Mesendoderm (in vitro differentiated cells): ENCODE results near the gene PAQR8.

Experiments
- DNase-seq: peaks from one replicate; pipeline ENCODE4 v3.0.0; 2013
- H2AK5ac ChIP-seq: 2 replicates; pipeline ENCODE4 v1.6.1; 2013; ENCODE audit warnings: low read length, inconsistent platforms
- H2BK120ac ChIP-seq: 2 replicates; pipeline ENCODE4 v1.6.1; 2013; ENCODE audit warnings: low read depth, mild to moderate bottlenecking, low read length, moderate library complexity, mixed read lengths
- H2BK15ac ChIP-seq: replicated peaks from 2 replicates; pipeline ENCODE4 v1.6.1; 2013; ENCODE audit warnings: low read depth, mild to moderate bottlenecking, moderate library complexity
- H2BK5ac ChIP-seq: 2 replicates; pipeline ENCODE4 v1.6.1; 2013; ENCODE audit warnings: low read length, inconsistent platforms
- H3K18ac ChIP-seq: 2 replicates; pipeline ENCODE4 v1.6.1; 2013; ENCODE audit warnings: mild to moderate bottlenecking, low read length, mixed read lengths
- H3K23ac ChIP-seq: one replicate; pipeline ENCODE4 v1.6.1; 2013; ENCODE audit warnings: low read length
- H3K27ac ChIP-seq: 2 replicates; pipeline ENCODE4 v1.5.1; 2013; ENCODE audit warnings: low read depth, mild to moderate bottlenecking, inconsistent platforms, low read length, moderate library complexity
- H3K27me3 ChIP-seq: 2 replicates; pipeline ENCODE4 v1.6.1; 2013; ENCODE audit warnings: low read length, control low read depth, mild to moderate bottlenecking, inconsistent platforms; ENCODE audit not compliant: insufficient read depth, poor library complexity
- H3K36me3 ChIP-seq: 2 replicates; pipeline ENCODE4 v1.6.1; 2013; ENCODE audit warnings: low read length, inconsistent platforms; ENCODE audit not compliant: control insufficient read depth, insufficient read depth
- H3K4ac ChIP-seq: one replicate; pipeline ENCODE4 v1.6.1; 2013; ENCODE audit warnings: low read depth, mild to moderate bottlenecking, low read length, moderate library complexity
- H3K4me1 ChIP-seq: 2 replicates; pipeline ENCODE4 v1.6.1; 2013; ENCODE audit warnings: low read depth, low read length, inconsistent platforms; ENCODE audit not compliant: control insufficient read depth
- H3K4me2 ChIP-seq: 2 replicates; pipeline ENCODE4 v1.6.1; 2013; ENCODE audit warnings: low read length
- H3K4me3 ChIP-seq: 2 replicates; pipeline ENCODE4 v1.5.1; 2013; ENCODE audit warnings: mild to moderate bottlenecking, low read length
- H3K56ac ChIP-seq: one replicate; pipeline ENCODE4 v1.6.1; 2013; ENCODE audit warnings: low read length
- H3K79me1 ChIP-seq: 2 replicates; pipeline ENCODE4 v1.6.1; 2013; ENCODE audit warnings: low read length, inconsistent platforms
- H3K79me2 ChIP-seq: 2 replicates; pipeline ENCODE4 v1.6.1; 2013; ENCODE audit warnings: mild to moderate bottlenecking, low read length; ENCODE audit not compliant: control insufficient read depth, insufficient read depth
- H3K9ac ChIP-seq: 2 replicates; pipeline ENCODE4 v1.6.1; 2013; ENCODE audit warnings: low read length, inconsistent platforms
- H4K5ac ChIP-seq: one replicate; pipeline ENCODE4 v1.6.1; 2013; ENCODE audit warnings: low read length
- H4K8ac ChIP-seq: one replicate; pipeline ENCODE4 v1.6.1; 2013; ENCODE audit warnings: low read depth, mild to moderate bottlenecking, control low read depth, low read length, moderate library complexity
- WGBS: extraction: QIAGEN DNeasy Blood & Tissue Kit; methylation state at CpG from one replicate; pipeline ENCODE4 v1.1.7; 2013; ENCODE audit warnings: low lambda C conversion rate, missing lambda C conversion rate; ENCODE audit not compliant: insufficient coverage; ENCODE audit errors: extremely low coverage; 5-methylcytosine and 5-hydroxymethylcytosine counted together

The PAQR8 gene

DNA sequence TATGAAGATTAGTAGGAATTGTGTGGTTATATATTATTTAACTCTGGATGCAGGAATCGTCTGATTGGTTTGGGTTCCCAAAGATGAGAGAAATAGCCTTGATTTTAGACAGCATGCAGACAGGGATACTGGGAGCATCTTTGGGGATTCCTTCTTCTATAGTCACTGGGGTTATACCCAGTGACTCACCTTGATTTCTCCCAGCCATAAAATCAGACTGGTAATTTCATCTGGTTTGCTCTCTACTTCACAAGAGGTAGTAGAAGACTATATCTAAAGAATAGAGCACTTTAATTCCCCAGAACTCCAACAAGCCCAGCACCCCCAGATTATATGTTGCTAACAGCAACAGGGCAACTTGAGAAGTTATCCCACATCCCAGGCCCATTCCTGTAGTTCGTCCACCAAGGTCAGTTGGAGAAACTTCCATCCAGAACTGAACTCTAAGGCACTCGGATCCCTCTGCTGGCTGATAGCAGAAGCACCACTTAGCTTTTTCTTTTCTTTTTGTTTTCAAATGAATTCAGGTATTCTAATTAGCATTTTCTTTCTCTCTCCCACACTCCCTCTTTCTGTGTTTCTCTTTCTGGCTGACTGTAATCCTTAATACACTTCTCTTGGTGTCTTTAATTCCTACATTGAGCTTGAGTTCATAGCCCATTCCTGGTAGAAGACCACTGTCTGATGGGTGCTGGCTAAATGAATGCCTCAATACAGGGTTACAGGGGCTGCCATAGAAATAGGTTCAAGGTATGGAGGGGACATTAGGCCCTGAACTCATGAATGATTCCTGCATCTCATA lies 37.8 kb downstream of the PAQR8 start:
- Histone ChIP-seq H3K27ac (no peak overlapping the region), H2AK5ac (no peak overlapping the region), H3K4me3 (no peak overlapping the region), H3K4me1 (no peaks in the 10 kb centered on the region), H3K23ac (no peak overlapping the region), H3K36me3 (no peaks in the 10 kb centered on the region), H3K27me3 (no peaks in the 10 kb centered on the region), H2BK5ac (no peak overlapping the region), H3K4ac (no peak overlapping the region), H3K4me2 (no peak overlapping the region), H3K56ac (no peak overlapping the region), H3K18ac (no peak overlapping the region), H3K9ac (no peak overlapping the region), H2BK120ac (no peak overlapping the region), H4K8ac (no peak overlapping the region), H3K79me1 (no peaks in the 10 kb centered on the region), H2BK15ac (no peak overlapping the region), H4K5ac (no peak overlapping the region), H3K79me2 (no peaks in the 10 kb centered on the region)
- DNase-seq, result peak; percentile 78
- WGBS, result 100% methylated on average over 1 of the region's 3 CpGs

DNA sequence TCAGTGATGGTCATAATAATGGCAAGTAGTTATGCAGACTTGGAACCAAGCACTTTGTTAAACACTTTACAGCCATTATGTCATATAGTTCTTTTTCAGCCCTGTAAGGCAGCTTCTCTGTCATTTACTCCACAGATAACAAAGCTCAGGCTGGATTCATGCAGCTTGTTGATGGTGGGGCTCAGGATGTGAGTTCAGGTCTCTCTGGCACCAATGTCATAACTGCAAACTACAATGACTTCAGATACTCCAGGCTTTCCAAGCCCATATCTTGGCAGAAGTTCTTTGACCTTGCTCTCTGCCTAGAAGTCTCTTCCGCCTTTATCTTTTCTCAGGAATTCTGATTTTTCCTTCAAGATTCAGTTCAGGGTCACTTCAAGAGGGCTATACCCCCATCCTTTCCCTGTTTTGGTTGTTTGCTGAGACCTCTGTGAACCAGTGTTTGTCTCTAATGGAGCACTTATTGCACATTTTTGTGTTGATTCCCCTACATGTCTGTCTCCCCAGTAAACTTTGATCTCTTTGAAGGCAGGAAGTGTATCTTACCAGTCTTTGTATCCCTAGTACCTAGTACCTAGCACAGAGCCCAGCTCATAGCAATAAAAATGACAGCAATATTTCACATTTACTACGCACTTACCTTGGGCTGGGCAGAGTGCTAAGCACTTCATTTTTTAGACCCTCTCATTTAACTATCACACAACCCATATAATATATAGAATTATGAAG lies 38.5 kb downstream of the PAQR8 start:
- no CpG with 5 or more reads among the region's 2 CpGs for WGBS
- no peak overlapping the region for H3K9ac ChIP-seq

DNA sequence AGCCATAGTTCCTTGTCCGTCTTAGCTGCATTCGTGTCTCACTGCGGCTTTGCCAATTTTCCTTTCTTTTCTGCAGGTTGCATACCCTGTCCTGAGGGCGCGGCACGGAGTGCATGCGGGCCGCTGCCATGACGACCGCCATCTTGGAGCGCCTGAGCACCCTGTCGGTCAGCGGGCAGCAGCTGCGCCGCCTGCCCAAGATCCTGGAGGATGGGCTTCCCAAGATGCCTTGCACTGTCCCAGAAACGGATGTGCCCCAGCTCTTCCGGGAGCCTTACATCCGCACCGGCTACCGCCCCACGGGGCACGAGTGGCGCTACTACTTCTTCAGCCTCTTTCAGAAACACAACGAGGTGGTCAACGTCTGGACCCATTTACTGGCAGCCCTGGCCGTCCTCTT lies 41.1 kb downstream of the PAQR8 start:
- H4K5ac ChIP-seq, result no peak overlapping the region
- H3K56ac ChIP-seq, result no peak overlapping the region
- H3K27me3 ChIP-seq, result no peaks in the 10 kb centered on the region
- H3K79me1 ChIP-seq, result no peaks in the 10 kb centered on the region
- H3K4ac ChIP-seq, result no peak overlapping the region
- H3K27ac ChIP-seq, result no peak overlapping the region
- no peak overlapping the region for H2BK120ac ChIP-seq
- WGBS, result no CpG with 5 or more reads among the region's 26 CpGs
- no peak overlapping the region for H2BK15ac ChIP-seq
- no peaks in the 10 kb centered on the region for H3K36me3 ChIP-seq
- DNase-seq, result no peak
- H3K23ac ChIP-seq, result no peak overlapping the region
- no peak overlapping the region for H2BK5ac ChIP-seq
- no peak overlapping the region for H3K9ac ChIP-seq
- H3K18ac ChIP-seq, result no peak overlapping the region
- no peak overlapping the region for H3K4me3 ChIP-seq
- H4K8ac ChIP-seq, result no peak overlapping the region
- no peaks in the 10 kb centered on the region for H3K79me2 ChIP-seq
- no peak overlapping the region for H2AK5ac ChIP-seq
- no peaks in the 10 kb centered on the region for H3K4me1 ChIP-seq
- H3K4me2 ChIP-seq, result no peak overlapping the region

More for the DNA sequence above, 38.5 kb downstream of the PAQR8 start:
- DNase-seq, result no peak
- Histone ChIP-seq H3K23ac (no peak overlapping the region), H3K4me2 (no peak overlapping the region), H2BK120ac (no peak overlapping the region), H3K56ac (no peak overlapping the region), H3K79me1 (no peaks in the 10 kb centered on the region), H3K27ac (no peak overlapping the region), H2BK15ac (no peak overlapping the region), H3K4me3 (no peak overlapping the region), H3K36me3 (no peaks in the 10 kb centered on the region), H4K5ac (no peak overlapping the region), H3K79me2 (no peaks in the 10 kb centered on the region), H2AK5ac (no peak overlapping the region), H3K27me3 (no peaks in the 10 kb centered on the region), H2BK5ac (no peak overlapping the region), H3K4ac (no peak overlapping the region), H3K18ac (no peak overlapping the region), H4K8ac (no peak overlapping the region), H3K4me1 (no peaks in the 10 kb centered on the region)

DNA sequence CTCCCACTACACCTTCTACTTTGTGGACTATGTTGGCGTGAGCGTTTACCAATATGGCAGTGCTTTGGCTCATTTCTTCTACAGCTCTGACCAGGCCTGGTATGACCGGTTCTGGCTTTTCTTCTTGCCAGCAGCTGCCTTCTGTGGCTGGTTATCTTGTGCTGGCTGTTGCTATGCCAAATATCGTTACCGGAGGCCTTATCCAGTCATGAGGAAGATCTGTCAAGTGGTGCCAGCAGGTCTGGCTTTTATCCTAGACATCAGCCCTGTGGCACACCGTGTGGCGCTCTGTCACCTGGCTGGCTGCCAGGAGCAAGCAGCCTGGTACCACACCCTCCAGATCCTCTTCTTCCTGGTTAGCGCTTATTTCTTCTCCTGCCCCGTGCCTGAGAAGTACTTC lies 41.7 kb downstream of the PAQR8 start:
- DNase-seq, result no peak
- Histone ChIP-seq H3K18ac (no peak overlapping the region), H3K4me3 (no peak overlapping the region), H3K56ac (no peak overlapping the region), H3K4me2 (no peak overlapping the region), H4K5ac (no peak overlapping the region), H4K8ac (no peak overlapping the region), H2BK120ac (no peak overlapping the region), H2BK5ac (no peak overlapping the region), H3K79me1 (no peaks in the 10 kb centered on the region), H3K4me1 (no peaks in the 10 kb centered on the region), H2BK15ac (no peak overlapping the region), H3K79me2 (no peaks in the 10 kb centered on the region), H3K4ac (no peak overlapping the region), H3K27me3 (no peaks in the 10 kb centered on the region), H3K23ac (no peak overlapping the region), H3K9ac (no peak overlapping the region), H2AK5ac (no peak overlapping the region), H3K36me3 (no peaks in the 10 kb centered on the region), H3K27ac (no peak overlapping the region)
- WGBS, result no CpG with 5 or more reads among the region's 9 CpGs

DNA sequence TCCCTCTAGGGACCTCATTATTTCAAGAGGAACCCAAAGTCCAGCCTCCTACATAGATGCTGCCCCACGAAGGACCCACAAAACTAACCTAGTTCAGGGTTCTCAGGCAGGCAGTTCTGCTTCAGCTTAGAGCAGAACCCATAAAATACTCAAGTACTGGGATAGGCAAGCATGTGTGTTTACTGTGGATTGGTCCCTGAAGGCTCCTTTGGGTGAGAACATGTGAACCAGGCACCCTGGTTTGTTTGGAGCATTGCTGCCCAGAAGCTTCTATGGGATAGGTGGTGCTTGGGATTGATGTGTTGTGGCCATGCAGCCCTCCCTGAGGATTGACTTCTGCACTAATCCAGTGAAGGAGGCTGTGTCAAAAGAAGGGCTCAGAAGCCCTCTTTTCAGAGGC lies 43.3 kb downstream of the PAQR8 start:
- no peak for DNase-seq
- Histone ChIP-seq H3K27me3 (no peaks in the 10 kb centered on the region), H3K9ac (no peak overlapping the region), H2BK5ac (no peak overlapping the region), H4K5ac (no peak overlapping the region), H3K18ac (no peak overlapping the region), H3K36me3 (no peaks in the 10 kb centered on the region), H2AK5ac (no peak overlapping the region), H3K27ac (no peak overlapping the region), H3K79me1 (no peaks in the 10 kb centered on the region), H3K79me2 (no peaks in the 10 kb centered on the region), H2BK120ac (no peak overlapping the region), H3K4me1 (no peaks in the 10 kb centered on the region), H3K4ac (no peak overlapping the region), H4K8ac (no peak overlapping the region), H3K23ac (no peak overlapping the region), H3K56ac (no peak overlapping the region), H3K4me2 (no peak overlapping the region), H2BK15ac (no peak overlapping the region), H3K4me3 (no peak overlapping the region)
- no CpG with 5 or more reads among the region's 1 CpG for WGBS
